Glutamatergic neuron (in vitro differentiated cells): ENCODE results near the gene PRKCE. TPM values are rescaled to one million over a fixed set of nuclear protein-coding genes. Genes with fewer than 3 reads are reported as not detected.
"Not testable (repeated sequence)": the region's sequence is repeated elsewhere in the genome, so short reads cannot be mapped to it uniquely, and the experiment has no call there.

Source experiments
- DNase-seq: peaks from one replicate; pipeline ENCODE4 v3.0.0; 2022
- H3K27ac Mint-ChIP-seq: one replicate; pipeline ENCODE4 v1.8.0; 2020; ENCODE audit warnings: mild to moderate bottlenecking, mixed read lengths, inconsistent platforms; ENCODE audit not compliant: unreplicated experiment
- H3K27me3 Mint-ChIP-seq: one replicate; pipeline ENCODE4 v1.8.0; 2020; ENCODE audit warnings: mild to moderate bottlenecking, moderate library complexity, mixed read lengths, inconsistent platforms; ENCODE audit not compliant: unreplicated experiment
- H3K36me3 Mint-ChIP-seq: one replicate; pipeline ENCODE4 v1.8.0; 2020; ENCODE audit warnings: mild to moderate bottlenecking, mixed read lengths, inconsistent platforms; ENCODE audit not compliant: unreplicated experiment
- H3K4me1 Mint-ChIP-seq: one replicate; pipeline ENCODE4 v1.8.0; 2020; ENCODE audit warnings: mild to moderate bottlenecking, low read depth, mixed read lengths, inconsistent platforms; ENCODE audit not compliant: unreplicated experiment
- H3K4me3 Mint-ChIP-seq: one replicate; pipeline ENCODE4 v1.8.0; 2020; ENCODE audit warnings: mild to moderate bottlenecking, mixed read lengths, inconsistent platforms; ENCODE audit not compliant: unreplicated experiment
- H3K9me3 Mint-ChIP-seq: one replicate; pipeline ENCODE4 v1.8.0; 2020; ENCODE audit warnings: mild to moderate bottlenecking, moderate library complexity, mixed read lengths, inconsistent platforms; ENCODE audit not compliant: unreplicated experiment
- CTCF ChIP-seq: fragments of 200-600 bp; sonication (generic); IDR thresholded peaks from one replicate; pipeline ENCODE4 v1.5.0; 2021; ENCODE audit not compliant: partially characterized antibody, unreplicated experiment
- total RNA-seq: library from RNA; stranded (reverse); fragmentation: NEBNext Ultra II Directional; extraction: Animal tissue kit (Norgen Biotek cat#: 25700); gene quantifications from one replicate; pipeline ENCODE4 v1.2.1, GENCODE V29; 2021; ENCODE audit not compliant: unreplicated experiment

Gene PRKCE
- total RNA-seq, 1 donor from 2014 or later: 74.8 TPM

- Mint-ChIP-seq H3K4me1 (peaks cover 22% of the 10 kb centered on the region), H3K9me3 (peaks cover 7% of the 10 kb centered on the region), H3K36me3 (peaks cover 14% of the 10 kb centered on the region), H3K27ac (peak overlapping the region; percentile 74), H3K4me3 (no peak overlapping the region), H3K27me3 (peaks cover 7% of the 10 kb centered on the region)
- TF ChIP-seq CTCF: no peak
- no peak for DNase-seq
Observed at GRCh38 chr2:45712570-45712969, 61.1 kb downstream of the PRKCE start.

GRCh38 chr2:45713136-45713535 is 61.7 kb downstream of the PRKCE start:
- no peak for DNase-seq
- Mint-ChIP-seq H3K9me3 (peaks cover 7% of the 10 kb centered on the region), H3K4me3 (peak overlapping the region; percentile 12), H3K4me1 (peaks cover 18% of the 10 kb centered on the region), H3K36me3 (peaks cover 12% of the 10 kb centered on the region), H3K27ac (peak overlapping the region; percentile 74), H3K27me3 (peaks cover 4% of the 10 kb centered on the region)
- TF ChIP-seq CTCF: no peak

- Mint-ChIP-seq H3K9me3 (peaks cover 7% of the 10 kb centered on the region), H3K27me3 (peaks cover 4% of the 10 kb centered on the region), H3K4me1 (peaks cover 17% of the 10 kb centered on the region), H3K36me3 (peaks cover 7% of the 10 kb centered on the region), H3K27ac (no peak overlapping the region), H3K4me3 (peak overlapping the region; percentile 12)
- DNase-seq: no peak
- no peak for TF ChIP-seq CTCF
Observed at GRCh38 chr2:45713591-45713990, 62.1 kb downstream of the PRKCE start.

GRCh38 chr2:45714679-45715078 is 63.2 kb downstream of the PRKCE start:
- Mint-ChIP-seq H3K27ac (no peak overlapping the region), H3K36me3 (peaks cover 6% of the 10 kb centered on the region), H3K4me1 (peaks cover 17% of the 10 kb centered on the region), H3K27me3 (peaks cover 4% of the 10 kb centered on the region), H3K9me3 (peaks cover 7% of the 10 kb centered on the region), H3K4me3 (no peak overlapping the region)
- DNase-seq: no peak
- TF ChIP-seq CTCF: no peak

DNA sequence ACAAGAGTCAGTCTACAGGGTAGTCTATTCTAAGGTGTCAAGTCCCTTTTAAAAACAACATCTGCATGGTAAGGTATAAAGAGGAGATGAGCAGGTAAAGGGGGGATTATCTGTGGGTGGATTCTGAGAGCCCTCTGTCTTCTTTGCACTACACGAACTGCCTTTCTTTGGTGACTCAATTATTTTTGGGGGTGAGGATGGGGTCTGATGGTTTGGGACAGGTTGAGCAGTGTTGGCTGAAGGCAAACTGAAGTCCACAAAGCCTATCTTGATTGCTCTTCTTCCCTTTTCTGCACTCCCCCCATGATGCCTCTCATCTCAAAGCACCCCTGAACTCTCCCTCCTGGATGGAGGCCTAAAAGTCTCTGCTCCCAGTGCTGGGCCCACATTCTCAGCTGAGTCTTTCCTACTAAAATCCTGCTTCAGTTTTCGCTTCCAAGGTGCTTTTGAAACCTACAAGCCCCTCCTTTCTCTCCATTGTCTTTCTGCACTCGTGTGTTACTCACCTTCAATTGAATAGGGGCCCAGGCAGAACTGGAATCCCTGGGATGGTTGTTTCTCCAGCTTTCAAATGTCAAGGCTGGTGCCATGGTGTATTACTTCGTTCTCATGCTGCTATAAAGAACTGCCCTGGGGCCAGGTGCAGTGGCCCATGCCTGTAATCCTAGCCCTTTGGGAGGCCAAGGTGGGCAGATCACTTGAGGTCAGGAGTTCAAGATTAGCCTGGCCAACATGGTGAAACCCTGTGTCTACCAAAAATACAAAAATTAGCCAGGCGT is 64.3 kb downstream of the PRKCE start:
- TF ChIP-seq CTCF: no peak
- Mint-ChIP-seq H3K27me3 (peaks cover 7% of the 10 kb centered on the region), H3K9me3 (peaks cover 7% of the 10 kb centered on the region), H3K36me3 (peaks cover 6% of the 10 kb centered on the region), H3K27ac (no peak overlapping the region), H3K4me3 (no peak overlapping the region), H3K4me1 (peaks cover 17% of the 10 kb centered on the region)
- no peak for DNase-seq

GRCh38 chr2:45716432-45716831 is 65.0 kb downstream of the PRKCE start:
- peaks cover 17% of the 10 kb centered on the region for H3K4me1 Mint-ChIP-seq
- not testable (repeated sequence) for DNase-seq

More at GRCh38 chr2:45716432-45716831, 65.0 kb downstream of the PRKCE start:
- H3K9me3 Mint-ChIP-seq, H3K27me3 Mint-ChIP-seq, H3K27ac Mint-ChIP-seq, H3K36me3 Mint-ChIP-seq, H3K4me3 Mint-ChIP-seq: not testable (repeated sequence)
